Fibroblast of pulmonary artery (primary cell): Measurements from ENCODE around the gene RUSC2.
"Not testable (repeated sequence)": the region's sequence is repeated elsewhere in the genome, so short reads cannot be mapped to it uniquely, and the experiment has no call there.

Source experiments
- DNase-seq: peaks from one replicate; pipeline ENCODE4 v3.0.0-alpha.2; 2010; ENCODE audit warnings: low read depth
- H3K4me3 ChIP-seq: replicated peaks from 2 replicates; pipeline ENCODE4 v1.5.1; 2011; ENCODE audit warnings: low read depth, mild to moderate bottlenecking, control low read depth, low read length, moderate library complexity
- CTCF ChIP-seq: IDR thresholded peaks from 2 replicates; pipeline ENCODE4 v1.5.1; 2011; ENCODE audit warnings: mild to moderate bottlenecking, control low read depth, low read length, inconsistent platforms; ENCODE audit errors: missing control alignments

Gene RUSC2

GRCh38 chr9:35495984-35496383, 6.1 kb downstream of the RUSC2 start:
- no peak for TF ChIP-seq CTCF
- H3K4me3 ChIP-seq = no peak overlapping the region
- DNase-seq = no peak

- DNase-seq, H3K4me3 ChIP-seq: not testable (repeated sequence)
Measured at GRCh38 chr9:35498245-35498644, 8.3 kb downstream of the RUSC2 start.

GRCh38 chr9:35499029-35499700, 9.3 kb downstream of the RUSC2 start:
- no peak for TF ChIP-seq CTCF
- no peak overlapping the region for H3K4me3 ChIP-seq
- no peak for DNase-seq

GRCh38 chr9:35499701-35500030, 9.8 kb downstream of the RUSC2 start:
- no peak overlapping the region for H3K4me3 ChIP-seq
- TF ChIP-seq CTCF = no peak
- no peak for DNase-seq

GRCh38 chr9:35500130-35500748, 10.3 kb downstream of the RUSC2 start:
- no peak for DNase-seq
- TF ChIP-seq CTCF = no peak
- no peak overlapping the region for H3K4me3 ChIP-seq

- no peak overlapping the region for H3K4me3 ChIP-seq
- no peak for DNase-seq
- no peak for TF ChIP-seq CTCF
Measured at GRCh38 chr9:35501946-35502345, 12.0 kb downstream of the RUSC2 start.

- TF ChIP-seq CTCF = no peak
- H3K4me3 ChIP-seq = no peak overlapping the region
- DNase-seq = no peak
Measured at GRCh38 chr9:35506359-35506758, 16.4 kb downstream of the RUSC2 start.
